ES-I3 (cell line): ENCODE measurements around the gene KIF21A.

Experiments
- H3K36me3 ChIP-seq: 2 replicates; pipeline ENCODE4 v1.6.1; 2013; ENCODE audit warnings: mild to moderate bottlenecking, low read length, control low read depth, moderate library complexity; ENCODE audit not compliant: insufficient read depth
- H3K4me1 ChIP-seq: 2 replicates; pipeline ENCODE4 v1.6.1; 2013; ENCODE audit warnings: mild to moderate bottlenecking, control low read depth, low read length; ENCODE audit not compliant: insufficient read depth
- H3K9ac ChIP-seq: 2 replicates; pipeline ENCODE4 v1.6.1; 2013; ENCODE audit warnings: low read depth, mild to moderate bottlenecking, low read length, moderate library complexity
- H3K9me3 ChIP-seq: 2 replicates; pipeline ENCODE4 v1.6.1; 2013; ENCODE audit warnings: mild to moderate bottlenecking, low read length, moderate library complexity; ENCODE audit not compliant: control insufficient read depth, insufficient read depth

KIF21A gene

DNA sequence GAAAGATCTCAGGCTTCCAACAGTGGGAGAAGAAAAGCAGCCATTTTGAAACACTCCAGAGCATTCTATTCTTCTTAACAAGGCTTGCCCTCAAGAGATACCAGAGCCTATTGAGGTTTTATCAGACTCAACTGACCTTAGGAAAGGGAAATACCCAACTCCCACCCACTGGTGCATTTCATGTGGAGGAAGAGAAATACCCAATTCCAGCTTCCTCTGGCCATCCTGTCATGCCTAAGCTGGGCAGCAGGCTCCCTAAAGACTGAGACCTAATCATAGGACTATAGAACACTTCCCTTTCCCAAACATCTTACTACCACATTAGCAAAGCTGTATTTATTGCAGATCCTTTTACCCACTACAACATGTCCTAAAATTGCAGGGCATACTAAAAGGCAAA, 164.5 kb downstream of the KIF21A start:
- no peaks in the 10 kb centered on the region for H3K9me3 ChIP-seq
- no peak overlapping the region for H3K9ac ChIP-seq
- H3K4me1 ChIP-seq: no peaks in the 10 kb centered on the region
- H3K36me3 ChIP-seq: no peaks in the 10 kb centered on the region

GRCh38 chr12:39277416-39277815, 165.5 kb downstream of the KIF21A start:
- Histone ChIP-seq H3K9ac (no peak overlapping the region), H3K9me3 (no peaks in the 10 kb centered on the region), H3K36me3 (no peaks in the 10 kb centered on the region), H3K4me1 (no peaks in the 10 kb centered on the region)

DNA sequence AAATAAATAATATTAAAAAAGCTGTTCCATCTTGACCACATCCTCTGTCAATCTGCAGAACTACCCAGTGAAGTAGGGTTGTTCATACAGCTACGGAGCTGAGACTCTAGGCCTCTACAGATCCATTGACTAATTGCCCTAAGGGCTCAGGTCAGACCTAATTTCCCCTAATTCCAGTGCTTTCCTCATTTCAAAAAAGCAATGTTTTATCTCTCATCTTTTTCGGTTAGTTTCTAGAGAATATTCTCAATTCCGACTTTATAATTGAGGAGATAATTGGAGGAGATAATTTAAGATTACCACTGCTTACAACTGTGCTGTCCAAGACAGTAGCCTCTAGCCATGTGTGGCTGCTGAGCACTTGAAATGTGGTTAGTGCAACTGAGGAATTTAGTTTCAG, 167.1 kb downstream of the KIF21A start:
- Histone ChIP-seq H3K4me1 (no peaks in the 10 kb centered on the region), H3K36me3 (no peaks in the 10 kb centered on the region), H3K9ac (no peak overlapping the region), H3K9me3 (no peaks in the 10 kb centered on the region)

DNA sequence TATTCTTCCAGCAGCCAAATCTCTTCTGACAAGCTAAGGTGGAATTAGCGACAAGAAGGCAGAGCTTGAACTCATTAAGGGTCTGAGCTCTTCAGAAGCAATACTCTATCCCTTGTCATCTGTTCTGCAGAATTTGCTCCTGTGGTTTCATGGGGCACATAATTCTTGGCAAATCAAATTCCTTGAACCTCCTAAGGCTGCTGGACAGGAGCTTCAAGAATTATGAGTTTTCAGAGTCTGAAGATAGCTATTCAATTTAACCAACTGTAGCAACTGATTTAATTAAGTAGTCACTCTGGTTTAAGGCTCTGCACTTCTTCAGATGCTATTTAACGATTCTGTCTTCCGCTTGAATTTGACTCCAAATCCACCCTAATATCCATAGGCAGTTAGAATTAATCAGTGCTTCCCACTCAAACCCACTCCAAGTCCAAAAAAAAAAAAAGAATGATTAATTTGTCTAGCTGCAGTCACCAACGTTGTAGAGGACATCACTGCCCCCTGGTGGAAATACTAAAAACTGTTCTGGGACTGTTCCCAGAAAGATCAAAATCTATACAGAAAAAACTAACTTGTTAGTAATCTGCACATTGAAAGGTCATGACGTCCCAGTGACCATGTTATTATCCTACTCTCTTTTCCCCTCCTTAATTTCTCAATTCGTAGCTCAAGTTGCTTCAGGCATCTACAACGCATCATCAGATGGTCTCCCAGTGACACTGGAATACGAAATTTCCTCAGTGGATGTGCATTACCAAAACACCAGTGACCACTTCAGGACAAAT, 169.9 kb downstream of the KIF21A start:
- H3K4me1 ChIP-seq: no peaks in the 10 kb centered on the region
- H3K9me3 ChIP-seq: no peaks in the 10 kb centered on the region

GRCh38 chr12:39269492-39269891, 173.4 kb downstream of the KIF21A start:
- no peak overlapping the region for H3K9ac ChIP-seq
- H3K9me3 ChIP-seq: no peaks in the 10 kb centered on the region
- H3K4me1 ChIP-seq: no peaks in the 10 kb centered on the region
- no peaks in the 10 kb centered on the region for H3K36me3 ChIP-seq

More for the DNA sequence above, 169.9 kb downstream of the KIF21A start:
- H3K9ac ChIP-seq: no peak overlapping the region
- H3K36me3 ChIP-seq: no peaks in the 10 kb centered on the region

DNA sequence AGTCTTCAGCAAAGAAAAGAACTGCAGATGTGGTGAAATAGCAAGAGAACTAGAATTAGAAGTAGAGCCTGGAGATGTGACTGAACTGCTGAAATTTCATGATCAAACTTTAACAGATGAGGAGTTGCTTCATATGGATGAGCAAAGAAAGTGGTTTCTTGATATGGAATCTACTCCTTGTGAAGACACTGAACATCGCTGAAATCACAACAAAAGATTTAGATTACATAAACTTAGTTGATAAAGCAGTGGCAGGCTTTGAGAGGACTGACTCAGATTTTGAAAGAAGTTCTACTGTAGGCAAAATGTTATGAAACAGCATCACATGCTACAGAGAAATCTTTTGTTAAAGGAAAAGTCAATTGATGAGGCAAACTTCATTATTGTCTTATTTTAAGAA, 175.0 kb downstream of the KIF21A start:
- no peaks in the 10 kb centered on the region for H3K4me1 ChIP-seq
- H3K9me3 ChIP-seq: no peaks in the 10 kb centered on the region
- no peaks in the 10 kb centered on the region for H3K36me3 ChIP-seq
- no peak overlapping the region for H3K9ac ChIP-seq

DNA sequence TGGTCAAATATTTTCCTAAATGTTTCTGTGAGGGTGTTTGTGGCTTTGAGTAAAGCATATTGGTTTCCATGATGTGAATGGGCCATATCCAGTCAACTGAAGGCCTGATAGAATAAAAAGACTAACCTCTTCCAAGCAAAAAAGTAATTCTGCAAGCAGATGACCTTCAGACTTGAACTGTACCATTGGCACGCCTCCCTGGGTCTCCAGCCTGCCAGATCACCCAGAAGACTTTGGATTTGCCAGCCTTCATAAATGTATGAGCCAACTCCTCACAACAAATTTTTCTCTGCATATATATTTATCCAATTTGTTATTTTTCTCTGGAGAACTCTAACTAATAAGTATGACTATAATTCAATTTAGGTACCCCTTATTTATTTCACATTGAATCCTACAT, 190.3 kb downstream of the KIF21A start:
- no peaks in the 10 kb centered on the region for H3K4me1 ChIP-seq
- H3K9ac ChIP-seq: no peak overlapping the region
- no peaks in the 10 kb centered on the region for H3K36me3 ChIP-seq
- H3K9me3 ChIP-seq: peaks cover 2% of the 10 kb centered on the region; the same call in 1 of the 2 replicates
